HG02852 (cell line): ENCODE results near the gene MRPL51.
"Not testable (repeated sequence)": the region's sequence is repeated elsewhere in the genome, so short reads cannot be mapped to it uniquely, and the experiment has no call there.

ENCODE experiments used
- ATAC-seq: cut with Tn5 transposase; IDR thresholded peaks from one replicate; pipeline ENCODE4 v1.9.1; 2021; ENCODE audit warnings: mild to moderate bottlenecking, moderate library complexity; ENCODE audit not compliant: unreplicated experiment

MRPL51 gene

GRCh38 chr12:6489449-6489848, 3.6 kb downstream of the MRPL51 start:
- ATAC-seq = no peak

GRCh38 chr12:6488240-6488639, 4.8 kb downstream of the MRPL51 start:
- no peak for ATAC-seq

GRCh38 chr12:6478416-6478815, 14.6 kb downstream of the MRPL51 start:
- ATAC-seq = no peak

- not testable (repeated sequence) for ATAC-seq
Measured at GRCh38 chr12:6477601-6478377, 15.3 kb downstream of the MRPL51 start.

GRCh38 chr12:6476489-6476888, 16.6 kb downstream of the MRPL51 start:
- ATAC-seq = no peak

- ATAC-seq = not testable (repeated sequence)
Measured at GRCh38 chr12:6475233-6475975, 17.7 kb downstream of the MRPL51 start.

- no peak for ATAC-seq
Measured at GRCh38 chr12:6472491-6472890, 20.6 kb downstream of the MRPL51 start.

GRCh38 chr12:6471989-6472360, 21.1 kb downstream of the MRPL51 start:
- no peak for ATAC-seq

GRCh38 chr12:6470375-6471163, 22.5 kb downstream of the MRPL51 start, which contains the start of gene VAMP1:
TSS of gene VAMP1 (minus strand) at chr12:6470677. CDS start at chr12:6470531, 146 bp downstream.
- peak; percentile 89 for ATAC-seq

- ATAC-seq = no peak
Measured at GRCh38 chr12:6469609-6470374, 23.3 kb downstream of the MRPL51 start.

GRCh38 chr12:6469092-6469491, 24.0 kb downstream of the MRPL51 start:
- ATAC-seq = no peak

GRCh38 chr12:6468283-6468575, 24.8 kb downstream of the MRPL51 start:
- ATAC-seq = no peak

GRCh38 chr12:6467571-6468282, 25.3 kb downstream of the MRPL51 start:
- not testable (repeated sequence) for ATAC-seq

GRCh38 chr12:6466751-6467150, 26.3 kb downstream of the MRPL51 start:
- not testable (repeated sequence) for ATAC-seq

GRCh38 chr12:6466184-6466573, 26.9 kb downstream of the MRPL51 start:
- ATAC-seq = no peak

GRCh38 chr12:6465467-6466183, 27.4 kb downstream of the MRPL51 start:
- no peak for ATAC-seq

- ATAC-seq = no peak
Measured at GRCh38 chr12:6464531-6464930, 28.5 kb downstream of the MRPL51 start.

- ATAC-seq = no peak
Measured at GRCh38 chr12:6463858-6464257, 29.2 kb downstream of the MRPL51 start.

- no peak for ATAC-seq
Measured at GRCh38 chr12:6463216-6463615, 29.8 kb downstream of the MRPL51 start.
